T-helper 1 cell treated with Interleukin-12 subunit alpha and Interleukin-12 subunit beta and Interleukin-4 antibody, amounts not matched to agents 30 μg/mL and 1 μg/mL, for 36 hours (primary cell): Measurements from ENCODE around the gene SPATA21.

Experiments
- H3K27ac Mint-ChIP-seq: one replicate; pipeline ENCODE4 v1.8.0; 2021; ENCODE audit warnings: mild to moderate bottlenecking, mixed read lengths
- H3K27me3 Mint-ChIP-seq: one replicate; pipeline ENCODE4 v1.8.0; 2021; ENCODE audit warnings: low read depth, mixed read lengths
- H3K36me3 Mint-ChIP-seq: one replicate; pipeline ENCODE4 v1.8.0; 2021; ENCODE audit warnings: low read depth, mixed read lengths
- H3K4me1 Mint-ChIP-seq: one replicate; pipeline ENCODE4 v1.8.0; 2021; ENCODE audit warnings: low read depth, mixed read lengths
- H3K4me3 Mint-ChIP-seq: one replicate; pipeline ENCODE4 v1.8.0; 2021; ENCODE audit warnings: mild to moderate bottlenecking, moderate library complexity, mixed read lengths
- H3K9me3 Mint-ChIP-seq: one replicate; pipeline ENCODE4 v1.8.0; 2021; ENCODE audit warnings: mixed read lengths

Gene SPATA21

GRCh38 chr1:16420424-16421118, 16.7 kb downstream of the SPATA21 start:
- Mint-ChIP-seq H3K9me3 (no peaks in the 10 kb centered on the region), H3K27ac (peak overlapping the region; percentile 88), H3K4me3 (peak overlapping the region; percentile 63), H3K27me3 (peaks cover 5% of the 10 kb centered on the region), H3K36me3 (peaks cover 3% of the 10 kb centered on the region), H3K4me1 (peaks cover 28% of the 10 kb centered on the region)

- Mint-ChIP-seq H3K4me3 (peak overlapping the region; percentile 15), H3K36me3 (peaks cover 3% of the 10 kb centered on the region), H3K4me1 (peaks cover 28% of the 10 kb centered on the region), H3K27ac (peak overlapping the region; percentile 29), H3K9me3 (no peaks in the 10 kb centered on the region), H3K27me3 (peaks cover 5% of the 10 kb centered on the region)
These were observed 18.3 kb downstream of the SPATA21 start for GRCh38 chr1:16418823-16419425.

- Mint-ChIP-seq H3K4me1 (no peaks in the 10 kb centered on the region), H3K9me3 (no peaks in the 10 kb centered on the region), H3K27me3 (no peaks in the 10 kb centered on the region)
These were observed 24.0 kb downstream of the SPATA21 start for GRCh38 chr1:16413191-16413590.

GRCh38 chr1:16410803-16411202, 26.4 kb downstream of the SPATA21 start:
- no peaks in the 10 kb centered on the region for H3K27me3 Mint-ChIP-seq
- H3K9me3 Mint-ChIP-seq = no peaks in the 10 kb centered on the region
- no peak overlapping the region for H3K4me3 Mint-ChIP-seq
- no peaks in the 10 kb centered on the region for H3K36me3 Mint-ChIP-seq
- H3K27ac Mint-ChIP-seq = no peak overlapping the region
- H3K4me1 Mint-ChIP-seq = no peaks in the 10 kb centered on the region

More at GRCh38 chr1:16413191-16413590, 24.0 kb downstream of the SPATA21 start:
- no peaks in the 10 kb centered on the region for H3K36me3 Mint-ChIP-seq
- H3K4me3 Mint-ChIP-seq = no peak overlapping the region
- H3K27ac Mint-ChIP-seq = no peak overlapping the region

GRCh38 chr1:16409536-16410152, 27.6 kb downstream of the SPATA21 start:
- Mint-ChIP-seq H3K36me3 (no peaks in the 10 kb centered on the region), H3K4me3 (no peak overlapping the region), H3K4me1 (no peaks in the 10 kb centered on the region), H3K9me3 (no peaks in the 10 kb centered on the region), H3K27ac (no peak overlapping the region), H3K27me3 (no peaks in the 10 kb centered on the region)

- no peaks in the 10 kb centered on the region for H3K27me3 Mint-ChIP-seq
- H3K36me3 Mint-ChIP-seq = no peaks in the 10 kb centered on the region
- no peak overlapping the region for H3K27ac Mint-ChIP-seq
- H3K9me3 Mint-ChIP-seq = no peaks in the 10 kb centered on the region
- no peaks in the 10 kb centered on the region for H3K4me1 Mint-ChIP-seq
- H3K4me3 Mint-ChIP-seq = no peak overlapping the region
These were observed 30.4 kb downstream of the SPATA21 start for GRCh38 chr1:16406868-16407267.

- H3K27ac Mint-ChIP-seq = no peak overlapping the region
These were observed 31.8 kb downstream of the SPATA21 start for GRCh38 chr1:16405441-16405840.

GRCh38 chr1:16402742-16403141, 34.5 kb downstream of the SPATA21 start:
- Mint-ChIP-seq H3K4me3 (no peak overlapping the region), H3K27me3 (no peaks in the 10 kb centered on the region), H3K4me1 (no peaks in the 10 kb centered on the region), H3K9me3 (no peaks in the 10 kb centered on the region), H3K27ac (no peak overlapping the region), H3K36me3 (peaks cover 7% of the 10 kb centered on the region)

More at GRCh38 chr1:16405441-16405840, 31.8 kb downstream of the SPATA21 start:
- Mint-ChIP-seq H3K36me3 (peaks cover 4% of the 10 kb centered on the region), H3K27me3 (no peaks in the 10 kb centered on the region), H3K9me3 (no peaks in the 10 kb centered on the region), H3K4me3 (no peak overlapping the region), H3K4me1 (no peaks in the 10 kb centered on the region)

GRCh38 chr1:16398371-16398953, 38.8 kb downstream of the SPATA21 start:
- Mint-ChIP-seq H3K9me3 (no peaks in the 10 kb centered on the region), H3K4me3 (no peak overlapping the region), H3K4me1 (peaks cover 6% of the 10 kb centered on the region), H3K27me3 (no peaks in the 10 kb centered on the region), H3K27ac (no peak overlapping the region), H3K36me3 (peaks cover 27% of the 10 kb centered on the region)

GRCh38 chr1:16397120-16397519, 40.1 kb downstream of the SPATA21 start:
- Mint-ChIP-seq H3K9me3 (no peaks in the 10 kb centered on the region), H3K4me3 (no peak overlapping the region), H3K27me3 (no peaks in the 10 kb centered on the region), H3K27ac (no peak overlapping the region), H3K36me3 (peaks cover 34% of the 10 kb centered on the region), H3K4me1 (peaks cover 15% of the 10 kb centered on the region)

- Mint-ChIP-seq H3K27me3 (no peaks in the 10 kb centered on the region), H3K4me3 (no peak overlapping the region), H3K36me3 (peaks cover 32% of the 10 kb centered on the region), H3K4me1 (peaks cover 21% of the 10 kb centered on the region), H3K9me3 (no peaks in the 10 kb centered on the region), H3K27ac (no peak overlapping the region)
These were observed 40.6 kb downstream of the SPATA21 start for GRCh38 chr1:16396591-16396990.

GRCh38 chr1:16394977-16395376, 42.2 kb downstream of the SPATA21 start:
- Mint-ChIP-seq H3K4me3 (no peak overlapping the region), H3K36me3 (peaks cover 31% of the 10 kb centered on the region), H3K27me3 (no peaks in the 10 kb centered on the region), H3K9me3 (no peaks in the 10 kb centered on the region), H3K4me1 (peaks cover 37% of the 10 kb centered on the region), H3K27ac (no peak overlapping the region)

- H3K9me3 Mint-ChIP-seq = no peaks in the 10 kb centered on the region
- H3K4me3 Mint-ChIP-seq = no peak overlapping the region
- H3K36me3 Mint-ChIP-seq = peaks cover 29% of the 10 kb centered on the region
- no peaks in the 10 kb centered on the region for H3K27me3 Mint-ChIP-seq
- H3K4me1 Mint-ChIP-seq = peaks cover 40% of the 10 kb centered on the region
- H3K27ac Mint-ChIP-seq = peak overlapping the region; percentile 41
These were observed 43.4 kb downstream of the SPATA21 start for GRCh38 chr1:16393570-16394521.
